ENCODE results near the gene MARCHF9.
A peak's percentile ranks its signal among the peaks of the same experiment; 100 is the strongest.

The MARCHF9 gene

GRCh38 chr12:57740656-57741412 is 14.1 kb upstream of the MARCHF9 start:
- 76 to 91% methylated on average over 1 to 5 of the region's 5 CpGs for WGBS, 2 experiments (ENCODE audit: insufficient coverage in 2 of 2)
- H3K9me3 ChIP-seq (ENCODE audit: control insufficient read depth, low read length), result no peaks in the 10 kb centered on the region
- peaks cover 6% of the 10 kb centered on the region for H3K4me1 ChIP-seq (ENCODE audit: control insufficient read depth, insufficient read depth, low read length, poor library complexity, severe bottlenecking)
- peaks cover 6% of the 10 kb centered on the region for H3K36me3 ChIP-seq (ENCODE audit: control insufficient read depth, insufficient read depth, low read length)
- no peak overlapping the region for H3K4me3 ChIP-seq (ENCODE audit: extremely low read depth, insufficient read depth, low read length, poor library complexity, severe bottlenecking)
- no peak overlapping the region for H3K27ac ChIP-seq (ENCODE audit: low read depth, low read length, severe bottlenecking)

GRCh38 chr12:57741413-57741789 is 13.5 kb upstream of the MARCHF9 start:
- H3K4me3 ChIP-seq (ENCODE audit: extremely low read depth, insufficient read depth, low read length, poor library complexity, severe bottlenecking), result no peak overlapping the region
- no peak overlapping the region for H3K27ac ChIP-seq (ENCODE audit: low read depth, low read length, severe bottlenecking)
- 86% methylated on average over 1 of the region's 1 CpG; no CpG with 5 or more reads in 1 of the 2 experiments for WGBS, 2 experiments (ENCODE audit: insufficient coverage in 2 of 2)
- no peaks in the 10 kb centered on the region for H3K9me3 ChIP-seq (ENCODE audit: control insufficient read depth, low read length)
- peaks cover 3% of the 10 kb centered on the region for H3K4me1 ChIP-seq (ENCODE audit: control insufficient read depth, insufficient read depth, low read length, poor library complexity, severe bottlenecking)
- peaks cover 9% of the 10 kb centered on the region for H3K36me3 ChIP-seq (ENCODE audit: control insufficient read depth, insufficient read depth, low read length)

- H3K9me3 ChIP-seq (ENCODE audit: control insufficient read depth, low read length), result no peaks in the 10 kb centered on the region
- H3K36me3 ChIP-seq (ENCODE audit: control insufficient read depth, insufficient read depth, low read length), result peaks cover 16% of the 10 kb centered on the region
- no peak overlapping the region for H3K4me3 ChIP-seq (ENCODE audit: extremely low read depth, insufficient read depth, low read length, poor library complexity, severe bottlenecking)
- H3K4me1 ChIP-seq (ENCODE audit: control insufficient read depth, insufficient read depth, low read length, poor library complexity, severe bottlenecking), result no peaks in the 10 kb centered on the region
- H3K27ac ChIP-seq (ENCODE audit: low read depth, low read length, severe bottlenecking), result no peak overlapping the region
- 66 to 72% methylated on average over 13 of the region's 14 CpGs for WGBS, 2 experiments (ENCODE audit: insufficient coverage in 2 of 2)
Observed at GRCh38 chr12:57741844-57742738, 12.8 kb upstream of the MARCHF9 start.

GRCh38 chr12:57743769-57744168 is 11.1 kb upstream of the MARCHF9 start:
- H3K4me3 ChIP-seq (ENCODE audit: extremely low read depth, insufficient read depth, low read length, poor library complexity, severe bottlenecking), result no peak overlapping the region
- H3K4me1 ChIP-seq (ENCODE audit: control insufficient read depth, insufficient read depth, low read length, poor library complexity, severe bottlenecking), result no peaks in the 10 kb centered on the region
- H3K27ac ChIP-seq (ENCODE audit: low read depth, low read length, severe bottlenecking), result no peak overlapping the region
- H3K9me3 ChIP-seq (ENCODE audit: control insufficient read depth, low read length), result no peaks in the 10 kb centered on the region
- peaks cover 33% of the 10 kb centered on the region for H3K36me3 ChIP-seq (ENCODE audit: control insufficient read depth, insufficient read depth, low read length)
- WGBS, 2 experiments (ENCODE audit: insufficient coverage in 2 of 2), result no CpG with 5 or more reads among the region's 2 CpGs

- H3K27ac ChIP-seq (ENCODE audit: low read depth, low read length, severe bottlenecking), result peak overlapping the region; percentile 89
Observed at GRCh38 chr12:57744194-57744776, 10.6 kb upstream of the MARCHF9 start.

GRCh38 chr12:57744777-57745484 is 10.0 kb upstream of the MARCHF9 start, which contains the start of gene TSPAN31:
Gene TSPAN31 (plus strand): TSS chr12:57745039. CDS start chr12:57745155, 116 bp downstream.
- Histone ChIP-seq H3K36me3 (ENCODE audit: control insufficient read depth, insufficient read depth, low read length) (peaks cover 44% of the 10 kb centered on the region), H3K4me3 (ENCODE audit: extremely low read depth, insufficient read depth, low read length, poor library complexity, severe bottlenecking) (peak within 1 kb of the TSS; percentile 55), H3K4me1 (ENCODE audit: control insufficient read depth, insufficient read depth, low read length, poor library complexity, severe bottlenecking) (no peaks in the 10 kb centered on the region), H3K9me3 (ENCODE audit: control insufficient read depth, low read length) (no peaks in the 10 kb centered on the region), H3K27ac (ENCODE audit: low read depth, low read length, severe bottlenecking) (peak within 1 kb of the TSS; percentile 89)
- 7 to 9% methylated on average over 20 to 23 of the region's 29 CpGs for WGBS, 2 experiments (ENCODE audit: insufficient coverage in 2 of 2)

More at GRCh38 chr12:57744194-57744776, 10.6 kb upstream of the MARCHF9 start:
- WGBS, 2 experiments (ENCODE audit: insufficient coverage in 2 of 2), result 60 to 81% methylated on average over 8 of the region's 21 CpGs
- H3K4me3 ChIP-seq (ENCODE audit: extremely low read depth, insufficient read depth, low read length, poor library complexity, severe bottlenecking), result peak overlapping the region; percentile 55
- no peaks in the 10 kb centered on the region for H3K9me3 ChIP-seq (ENCODE audit: control insufficient read depth, low read length)
- no peaks in the 10 kb centered on the region for H3K4me1 ChIP-seq (ENCODE audit: control insufficient read depth, insufficient read depth, low read length, poor library complexity, severe bottlenecking)
- H3K36me3 ChIP-seq (ENCODE audit: control insufficient read depth, insufficient read depth, low read length), result peaks cover 38% of the 10 kb centered on the region

- Histone ChIP-seq H3K27ac (ENCODE audit: low read depth, low read length, severe bottlenecking) (peak overlapping the region; percentile 89), H3K4me3 (ENCODE audit: extremely low read depth, insufficient read depth, low read length, poor library complexity, severe bottlenecking) (peak overlapping the region; percentile 55), H3K4me1 (ENCODE audit: control insufficient read depth, insufficient read depth, low read length, poor library complexity, severe bottlenecking) (no peaks in the 10 kb centered on the region), H3K9me3 (ENCODE audit: control insufficient read depth, low read length) (no peaks in the 10 kb centered on the region), H3K36me3 (ENCODE audit: control insufficient read depth, insufficient read depth, low read length) (peaks cover 50% of the 10 kb centered on the region)
- 61 to 81% methylated on average over 7 of the region's 8 CpGs for WGBS, 2 experiments (ENCODE audit: insufficient coverage in 2 of 2)
Observed at GRCh38 chr12:57745485-57745881, 9.4 kb upstream of the MARCHF9 start.

GRCh38 chr12:57746025-57746424 is 8.9 kb upstream of the MARCHF9 start:
- Histone ChIP-seq H3K4me3 (ENCODE audit: extremely low read depth, insufficient read depth, low read length, poor library complexity, severe bottlenecking) (peak overlapping the region; percentile 55), H3K9me3 (ENCODE audit: control insufficient read depth, low read length) (no peaks in the 10 kb centered on the region), H3K4me1 (ENCODE audit: control insufficient read depth, insufficient read depth, low read length, poor library complexity, severe bottlenecking) (no peaks in the 10 kb centered on the region), H3K27ac (ENCODE audit: low read depth, low read length, severe bottlenecking) (no peak overlapping the region), H3K36me3 (ENCODE audit: control insufficient read depth, insufficient read depth, low read length) (peaks cover 55% of the 10 kb centered on the region)
- 97 to 100% methylated on average over 3 of the region's 3 CpGs for WGBS, 2 experiments (ENCODE audit: insufficient coverage in 2 of 2)

- peaks cover 58% of the 10 kb centered on the region for H3K36me3 ChIP-seq (ENCODE audit: control insufficient read depth, insufficient read depth, low read length)
- peaks cover under 1% of the 10 kb centered on the region for H3K4me1 ChIP-seq (ENCODE audit: control insufficient read depth, insufficient read depth, low read length, poor library complexity, severe bottlenecking)
- H3K27ac ChIP-seq (ENCODE audit: low read depth, low read length, severe bottlenecking), result no peak overlapping the region
- H3K9me3 ChIP-seq (ENCODE audit: control insufficient read depth, low read length), result no peaks in the 10 kb centered on the region
- WGBS, 2 experiments (ENCODE audit: insufficient coverage in 2 of 2), result 100% methylated on average over 1 to 5 of the region's 5 CpGs
- no peak overlapping the region for H3K4me3 ChIP-seq (ENCODE audit: extremely low read depth, insufficient read depth, low read length, poor library complexity, severe bottlenecking)
Observed at GRCh38 chr12:57749061-57749460, 5.8 kb upstream of the MARCHF9 start.

Measured in mesodermal cell (in vitro differentiated cells).